NOMO-1 treated with dmso at 0.1 percent for 144 hours (cell line): ENCODE measurements around the gene ZBED4.
"Not testable (repeated sequence)": the region's sequence is repeated elsewhere in the genome, so short reads cannot be mapped to it uniquely, and the experiment has no call there.

ENCODE experiments used
- DNase-seq: peaks from one replicate; lab custom pipeline; 2025; ENCODE audit not compliant: unreplicated experiment; lab: John Stamatoyannopoulos, UW

The ZBED4 gene, protein sequence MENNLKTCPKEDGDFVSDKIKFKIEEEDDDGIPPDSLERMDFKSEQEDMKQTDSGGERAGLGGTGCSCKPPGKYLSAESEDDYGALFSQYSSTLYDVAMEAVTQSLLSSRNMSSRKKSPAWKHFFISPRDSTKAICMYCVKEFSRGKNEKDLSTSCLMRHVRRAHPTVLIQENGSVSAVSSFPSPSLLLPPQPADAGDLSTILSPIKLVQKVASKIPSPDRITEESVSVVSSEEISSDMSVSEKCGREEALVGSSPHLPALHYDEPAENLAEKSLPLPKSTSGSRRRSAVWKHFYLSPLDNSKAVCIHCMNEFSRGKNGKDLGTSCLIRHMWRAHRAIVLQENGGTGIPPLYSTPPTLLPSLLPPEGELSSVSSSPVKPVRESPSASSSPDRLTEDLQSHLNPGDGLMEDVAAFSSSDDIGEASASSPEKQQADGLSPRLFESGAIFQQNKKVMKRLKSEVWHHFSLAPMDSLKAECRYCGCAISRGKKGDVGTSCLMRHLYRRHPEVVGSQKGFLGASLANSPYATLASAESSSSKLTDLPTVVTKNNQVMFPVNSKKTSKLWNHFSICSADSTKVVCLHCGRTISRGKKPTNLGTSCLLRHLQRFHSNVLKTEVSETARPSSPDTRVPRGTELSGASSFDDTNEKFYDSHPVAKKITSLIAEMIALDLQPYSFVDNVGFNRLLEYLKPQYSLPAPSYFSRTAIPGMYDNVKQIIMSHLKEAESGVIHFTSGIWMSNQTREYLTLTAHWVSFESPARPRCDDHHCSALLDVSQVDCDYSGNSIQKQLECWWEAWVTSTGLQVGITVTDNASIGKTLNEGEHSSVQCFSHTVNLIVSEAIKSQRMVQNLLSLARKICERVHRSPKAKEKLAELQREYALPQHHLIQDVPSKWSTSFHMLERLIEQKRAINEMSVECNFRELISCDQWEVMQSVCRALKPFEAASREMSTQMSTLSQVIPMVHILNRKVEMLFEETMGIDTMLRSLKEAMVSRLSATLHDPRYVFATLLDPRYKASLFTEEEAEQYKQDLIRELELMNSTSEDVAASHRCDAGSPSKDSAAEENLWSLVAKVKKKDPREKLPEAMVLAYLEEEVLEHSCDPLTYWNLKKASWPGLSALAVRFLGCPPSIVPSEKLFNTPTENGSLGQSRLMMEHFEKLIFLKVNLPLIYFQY

DNA sequence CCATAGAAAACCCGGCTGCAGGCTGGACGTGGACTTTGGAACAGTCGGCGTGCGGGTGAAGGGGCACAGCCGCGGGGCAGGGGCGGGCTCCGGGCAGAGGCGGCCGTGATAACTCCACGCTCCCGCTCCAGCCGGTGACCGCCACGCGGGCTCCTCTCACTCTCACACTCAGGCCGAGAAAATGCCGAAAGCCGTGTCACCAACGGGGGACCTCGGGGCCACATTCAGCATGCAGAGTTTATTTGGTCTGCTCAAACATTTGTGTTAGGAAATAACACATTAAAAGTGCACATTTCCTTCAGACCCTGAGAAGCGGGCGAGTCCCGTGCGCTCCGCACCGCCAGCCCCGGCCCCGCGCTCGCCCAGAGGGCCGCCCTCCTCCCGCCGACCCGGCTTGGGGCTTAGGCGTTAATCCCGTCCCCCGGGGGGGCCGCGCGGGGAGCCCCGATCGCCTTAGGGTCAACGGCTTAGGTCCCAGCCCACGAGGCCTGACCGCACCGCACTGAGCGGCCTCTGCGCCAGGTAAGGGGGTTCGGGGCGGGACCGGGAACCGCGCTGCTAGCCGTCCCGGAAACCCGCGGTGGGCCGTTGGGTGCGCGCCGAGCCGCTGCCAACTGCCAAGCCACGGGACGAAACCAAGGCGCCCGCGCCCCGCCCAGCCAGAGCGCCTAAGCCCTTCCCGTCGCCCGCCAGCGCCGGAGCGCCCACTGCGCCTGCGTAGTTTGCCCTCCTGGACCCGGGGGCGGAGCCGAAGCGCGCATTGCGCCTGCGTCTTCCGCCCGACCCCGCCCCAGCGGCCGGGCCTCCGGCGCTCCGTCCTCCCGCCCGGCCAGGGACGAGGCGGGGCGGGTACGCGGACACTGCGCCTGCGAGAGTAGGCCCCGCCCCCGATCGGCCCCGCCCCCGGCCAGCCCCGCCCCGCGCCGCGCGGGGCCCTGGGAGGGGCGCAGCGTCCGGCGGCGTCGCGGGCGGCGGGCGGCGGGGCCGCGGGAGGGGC lies at the start of gene ZBED4:
ZBED4 (plus strand) TSS at position 947 of the 997 bp plus-strand sequence. CDS start 29,819 bp downstream, outside the sequence.
- DNase-seq: peak; percentile 93

- DNase-seq: no peak
Measured at GRCh38 chr22:49807129-49807528, 46.5 kb upstream of the ZBED4 start.

- no peak for DNase-seq
Measured at GRCh38 chr22:49807780-49808708, 45.6 kb upstream of the ZBED4 start.

DNA sequence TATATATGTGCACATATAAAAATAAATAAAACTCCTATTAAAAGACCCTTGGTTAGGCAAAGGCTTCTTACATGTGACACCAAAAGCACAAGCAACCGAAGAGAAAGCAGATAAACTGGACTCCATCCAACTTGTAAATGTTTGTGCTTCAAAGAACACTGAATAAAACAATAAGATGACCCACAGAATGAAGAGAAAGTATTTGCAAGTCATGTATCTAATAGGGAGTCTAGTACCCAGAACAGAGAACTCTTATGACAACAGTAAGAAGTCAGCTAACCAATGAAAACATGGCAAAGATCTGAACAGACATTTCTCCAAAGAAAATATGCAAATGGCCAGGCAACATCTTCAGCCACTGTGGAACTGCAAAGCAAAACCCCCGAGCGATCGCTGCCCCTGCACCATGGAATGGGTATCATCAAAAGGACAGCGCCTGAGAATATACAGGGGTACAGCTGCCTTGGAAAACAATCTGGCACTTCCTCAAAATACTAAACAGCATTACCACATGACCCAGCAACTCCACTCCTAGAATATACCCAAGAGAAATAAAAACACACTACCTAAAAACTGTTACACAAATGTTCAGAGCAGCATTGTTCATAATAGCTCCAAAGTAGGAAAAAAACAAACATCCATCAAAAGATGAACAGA lies 43.2 kb upstream of the ZBED4 start:
- no peak for DNase-seq

GRCh38 chr22:49811020-49811791 lies 42.4 kb upstream of the ZBED4 start:
- DNase-seq: no peak

DNA sequence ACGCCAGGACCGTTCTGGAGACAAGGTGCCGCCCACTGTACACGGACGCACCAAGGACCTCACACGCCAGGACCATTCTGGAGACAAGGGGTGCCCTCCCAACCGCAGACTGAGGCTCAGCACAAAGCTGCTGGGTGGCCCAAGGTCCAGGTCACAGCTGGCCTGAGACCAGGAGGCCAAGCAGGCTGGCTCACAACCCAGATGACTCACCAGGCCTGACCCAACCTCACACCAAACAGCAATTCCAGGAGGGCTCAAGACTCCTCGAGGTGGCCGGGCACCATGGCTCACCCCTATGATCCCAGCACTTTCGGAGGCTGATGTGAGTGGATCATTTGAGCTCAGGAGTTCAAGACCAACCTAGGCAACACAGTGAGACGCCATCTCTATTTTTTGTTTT lies 40.8 kb upstream of the ZBED4 start:
- no peak for DNase-seq

- DNase-seq: no peak
Measured at GRCh38 chr22:49814164-49814686, 39.4 kb upstream of the ZBED4 start.

- DNase-seq: no peak
Measured at GRCh38 chr22:49814856-49815255, 38.8 kb upstream of the ZBED4 start.

GRCh38 chr22:49815641-49816091 lies 38.0 kb upstream of the ZBED4 start:
- no peak for DNase-seq

DNA sequence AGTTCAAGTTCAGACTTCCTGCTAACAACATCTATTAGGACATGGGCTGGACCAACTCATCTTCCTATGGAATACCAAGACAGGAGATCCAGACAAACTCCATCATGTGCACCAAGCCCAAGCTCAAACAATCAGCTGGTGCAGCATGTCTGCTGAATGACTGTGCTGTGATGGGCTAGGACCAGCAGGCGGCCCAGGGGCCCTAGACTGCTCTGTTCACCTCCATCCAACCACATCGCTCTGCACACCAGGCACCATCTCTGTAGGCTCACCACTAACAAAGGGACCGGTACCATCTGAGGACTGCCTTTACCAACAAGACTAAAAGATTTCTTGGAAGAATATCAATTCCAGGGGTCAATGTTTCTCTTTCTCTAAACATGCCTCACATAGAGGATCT lies 36.3 kb upstream of the ZBED4 start:
- DNase-seq: no peak

GRCh38 chr22:49820984-49821383 lies 32.7 kb upstream of the ZBED4 start:
- no peak for DNase-seq

- not testable (repeated sequence) for DNase-seq
Measured at GRCh38 chr22:49821741-49822140, 31.9 kb upstream of the ZBED4 start.

GRCh38 chr22:49823289-49824045 lies 30.2 kb upstream of the ZBED4 start:
- no peak for DNase-seq

DNA sequence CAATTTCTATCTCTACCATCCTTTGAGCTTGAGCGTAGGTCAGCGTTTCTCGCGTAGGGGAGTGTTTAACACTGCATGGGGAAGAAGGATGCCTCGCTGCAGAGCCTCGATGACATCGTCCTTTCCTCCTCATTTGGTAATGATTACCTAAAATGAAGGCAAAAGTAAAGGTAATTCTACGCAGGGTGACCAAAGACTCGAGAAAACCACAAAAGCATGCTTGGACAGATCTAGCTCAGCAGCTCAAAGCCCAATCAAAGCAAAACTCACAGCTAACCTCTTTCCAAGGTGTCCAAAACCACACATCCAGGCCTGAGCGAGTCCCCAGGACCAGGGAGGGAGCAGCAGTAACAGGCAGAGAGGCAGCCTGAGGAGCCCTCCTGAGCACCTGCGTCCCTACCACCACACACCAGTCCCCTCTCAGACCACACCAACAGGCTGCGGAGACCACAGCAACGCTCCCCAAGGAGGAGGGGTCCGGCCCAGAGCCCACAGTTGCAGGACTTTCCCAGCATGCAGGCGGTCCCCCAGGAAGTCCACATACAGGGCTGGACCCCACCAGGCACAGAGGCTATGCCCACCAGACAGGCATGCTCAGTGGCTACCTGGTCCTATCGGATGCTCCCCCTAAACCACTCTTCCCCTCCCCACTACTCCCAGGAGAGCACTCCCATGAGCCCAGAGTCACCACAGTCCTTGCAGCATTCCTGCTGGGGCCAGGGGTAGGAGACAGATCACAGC lies 29.3 kb upstream of the ZBED4 start:
- DNase-seq: no peak

DNA sequence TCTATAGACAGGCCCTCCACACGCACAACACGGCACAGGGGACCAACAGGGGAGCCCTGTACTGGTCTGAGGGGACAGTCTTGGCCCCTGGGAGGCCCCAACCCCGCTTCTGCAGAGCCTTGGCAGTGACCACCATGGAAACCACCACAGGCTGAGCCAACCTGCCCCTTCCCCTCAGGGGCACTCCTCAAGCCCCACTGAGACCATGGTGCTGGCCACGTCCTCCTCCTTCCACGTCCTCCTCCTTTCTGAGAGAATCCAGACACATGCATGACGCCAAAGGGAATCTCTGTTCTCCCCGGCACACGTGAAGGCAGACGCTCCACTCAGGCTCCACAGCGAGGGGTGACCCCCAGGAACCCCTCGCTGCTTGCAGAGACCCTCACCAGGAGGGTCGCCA lies 28.7 kb upstream of the ZBED4 start:
- no peak for DNase-seq

- DNase-seq: no peak
Measured at GRCh38 chr22:49825436-49825835, 28.2 kb upstream of the ZBED4 start.
